PC-3 (cell line): ENCODE results near the gene FAM81A. TPM values are rescaled to one million over a fixed set of nuclear protein-coding genes. Genes with fewer than 3 reads are reported as not detected.

Source experiments
- ATAC-seq: fragments of 200-7000 bp; cut with Tn5 transposase; 2 replicates; pipeline ENCODE4 v1.9.1; 2020; ENCODE audit warnings: mild to moderate bottlenecking, moderate library complexity
- BruUV-seq: library from RNA; stranded (reverse); fragments of 400-500 nt; replicated peaks from 2 replicates; lab custom pipeline; 2021; lab: Mats Ljungman, UMichigan
- CTCF ChIA-PET: fragments of 300-600 bp; sonication (Branson Sonifier 250); formaldehyde crosslinking; loops from one replicate; lab custom pipeline; 2022; ENCODE audit warnings: antibody characterized with exemption; lab: Charles Lee
- POLR2A ChIA-PET: fragments of 300-600 bp; sonication (Branson Sonifier 250); formaldehyde crosslinking; loops from one replicate; lab custom pipeline; 2022; ENCODE audit warnings: antibody characterized with exemption; ENCODE audit not compliant: unreplicated experiment; lab: Charles Lee
- DNase-seq: peaks from one replicate; pipeline ENCODE4 v3.0.0-alpha.2; 2015
- H2AFZ ChIP-seq: fragments of 300-600 bp; sonication (generic); 2 replicates; pipeline ENCODE4 v1.6.0; 2016; ENCODE audit warnings: antibody characterized with exemption, low read length
- H3F3A ChIP-seq: fragments of 300-600 bp; sonication (generic); one replicate; pipeline ENCODE4 v1.6.0; 2017; ENCODE audit warnings: antibody characterized with exemption, low read length, control low read depth, mild to moderate bottlenecking; ENCODE audit not compliant: unreplicated experiment
- H3K27ac ChIP-seq: fragments of 300-600 bp; sonication (generic); 2 replicates; pipeline ENCODE4 v1.5.1; 2016; ENCODE audit warnings: mild to moderate bottlenecking, low read length
- H3K27me3 ChIP-seq: fragments of 300-600 bp; sonication (generic); 2 replicates; pipeline ENCODE4 v1.6.1; 2016; ENCODE audit warnings: low read length, mixed read lengths
- H3K36me3 ChIP-seq: fragments of 300-600 bp; sonication (generic); 2 replicates; pipeline ENCODE4 v1.6.1; 2016; ENCODE audit warnings: low read depth, mixed run types, low read length, mixed read lengths
- H3K4me1 ChIP-seq: fragments of 300-600 bp; sonication (generic); 2 replicates; pipeline ENCODE4 v1.5.1; 2016; ENCODE audit warnings: low read length; ENCODE audit not compliant: insufficient read depth
- H3K4me2 ChIP-seq: fragments of 300-600 bp; sonication (generic); 2 replicates; pipeline ENCODE4 v1.6.0; 2016; ENCODE audit warnings: low read length
- H3K4me3 ChIP-seq: fragments of 300-600 bp; sonication (generic); 2 replicates; pipeline ENCODE4 v1.5.1; 2016; ENCODE audit warnings: mild to moderate bottlenecking, low read length, mixed read lengths
- H3K79me2 ChIP-seq: fragments of 300-600 bp; sonication (generic); 2 replicates; pipeline ENCODE4 v1.6.1; 2017; ENCODE audit warnings: low read length, mixed read lengths
- H3K9ac ChIP-seq: fragments of 300-600 bp; sonication (generic); 2 replicates; pipeline ENCODE4 v1.6.0; 2016; ENCODE audit warnings: mild to moderate bottlenecking, low read length
- H3K9me2 ChIP-seq: fragments of 300-600 bp; sonication (generic); replicated peaks from 2 replicates; pipeline ENCODE4 v1.6.1; 2016; ENCODE audit warnings: mixed run types, low read length, mixed read lengths
- H3K9me3 ChIP-seq: fragments of 300-600 bp; sonication (generic); 2 replicates; pipeline ENCODE4 v1.6.1; 2016; ENCODE audit warnings: low read length, mixed read lengths
- H4K20me1 ChIP-seq: fragments of 300-600 bp; sonication (generic); 2 replicates; pipeline ENCODE4 v1.6.1; 2016; ENCODE audit warnings: low read length, mixed read lengths
- EZH2 ChIP-seq: fragments of 300-600 bp; sonication (generic); IDR thresholded peaks from one replicate; pipeline ENCODE4 v1.6.1; 2017; ENCODE audit warnings: antibody characterized with exemption, mild to moderate bottlenecking, low read length; ENCODE audit not compliant: unreplicated experiment
- EZH2phosphoT487 ChIP-seq: fragments of 300-600 bp; sonication (generic); IDR thresholded peaks from 2 replicates; pipeline ENCODE4 v1.6.1; 2018; ENCODE audit warnings: mild to moderate bottlenecking, antibody characterized with exemption, low read length, borderline replicate concordance
- intact Hi-C: fragments of 100-400 bp; cut with micrococcal nuclease; formaldehyde crosslinking; loops from 2 replicates; pipeline ENCODE4 v1.9.0; 2023
- total RNA-seq: library from RNA; depleted of rRNA; stranded (reverse); fragments of >200 nt; gene quantifications from 2 replicates; pipeline ENCODE4 v1.2.3, GENCODE V29; 2014
- TF ChIP-seq, protein P1 (sequence below): fragments of 300-600 bp; sonication (generic); conservative IDR thresholded peaks from 2 replicates; pipeline ENCODE4 v1.5.1; 2017; ENCODE audit warnings: antibody characterized with exemption, low read depth, mild to moderate bottlenecking, low read length

FAM81A gene
- total RNA-seq, 1 experiment from 2014 or later: 2.5 TPM

DNA sequence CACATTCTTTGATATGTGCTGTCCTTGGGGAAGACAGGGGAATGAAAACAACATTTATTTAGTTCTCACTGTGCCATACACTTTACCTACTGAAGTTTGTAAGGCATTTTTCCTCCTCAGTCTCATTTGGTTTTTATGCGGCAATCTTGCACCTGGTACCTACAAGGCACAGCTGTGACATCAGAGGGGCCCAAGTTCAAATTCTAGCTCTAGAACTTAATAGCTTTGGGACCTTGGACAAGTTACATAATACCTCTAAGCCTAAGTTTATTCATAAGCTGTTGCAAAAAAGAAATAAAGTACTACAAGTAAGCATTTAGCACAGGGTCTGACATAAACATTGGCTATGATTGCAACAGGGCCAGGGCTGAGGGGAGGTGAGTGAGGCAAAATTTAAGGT, 5.6 kb upstream of the FAM81A start:
- Histone ChIP-seq H3K4me1 (peaks cover 1% of the 10 kb centered on the region; the same call in 1 of the 2 replicates), H3K9ac (no peak overlapping the region), H3K79me2 (no peaks in the 10 kb centered on the region), H3K9me3 (no peaks in the 10 kb centered on the region), H3K27me3 (no peaks in the 10 kb centered on the region), H3F3A (no peaks in the 10 kb centered on the region), H2AFZ (no peak overlapping the region), H3K9me2 (no peaks in the 10 kb centered on the region), H3K4me2 (no peak overlapping the region), H3K27ac (no peak overlapping the region), H3K4me3 (no peak overlapping the region), H4K20me1 (no peaks in the 10 kb centered on the region), H3K36me3 (no peaks in the 10 kb centered on the region)
- TF ChIP-seq EZH2phosphoT487 (no peak), EZH2 (no peak)
- TF ChIP-seq, protein P1, sequence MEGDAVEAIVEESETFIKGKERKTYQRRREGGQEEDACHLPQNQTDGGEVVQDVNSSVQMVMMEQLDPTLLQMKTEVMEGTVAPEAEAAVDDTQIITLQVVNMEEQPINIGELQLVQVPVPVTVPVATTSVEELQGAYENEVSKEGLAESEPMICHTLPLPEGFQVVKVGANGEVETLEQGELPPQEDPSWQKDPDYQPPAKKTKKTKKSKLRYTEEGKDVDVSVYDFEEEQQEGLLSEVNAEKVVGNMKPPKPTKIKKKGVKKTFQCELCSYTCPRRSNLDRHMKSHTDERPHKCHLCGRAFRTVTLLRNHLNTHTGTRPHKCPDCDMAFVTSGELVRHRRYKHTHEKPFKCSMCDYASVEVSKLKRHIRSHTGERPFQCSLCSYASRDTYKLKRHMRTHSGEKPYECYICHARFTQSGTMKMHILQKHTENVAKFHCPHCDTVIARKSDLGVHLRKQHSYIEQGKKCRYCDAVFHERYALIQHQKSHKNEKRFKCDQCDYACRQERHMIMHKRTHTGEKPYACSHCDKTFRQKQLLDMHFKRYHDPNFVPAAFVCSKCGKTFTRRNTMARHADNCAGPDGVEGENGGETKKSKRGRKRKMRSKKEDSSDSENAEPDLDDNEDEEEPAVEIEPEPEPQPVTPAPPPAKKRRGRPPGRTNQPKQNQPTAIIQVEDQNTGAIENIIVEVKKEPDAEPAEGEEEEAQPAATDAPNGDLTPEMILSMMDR: no peak
- intact Hi-C loops: no loop called here
- ChIA-PET POLR2A (no interaction called here), CTCF (no interaction called here)
- ATAC-seq: no peak
- no TSS peak for BruUV-seq
- no peak for DNase-seq

DNA sequence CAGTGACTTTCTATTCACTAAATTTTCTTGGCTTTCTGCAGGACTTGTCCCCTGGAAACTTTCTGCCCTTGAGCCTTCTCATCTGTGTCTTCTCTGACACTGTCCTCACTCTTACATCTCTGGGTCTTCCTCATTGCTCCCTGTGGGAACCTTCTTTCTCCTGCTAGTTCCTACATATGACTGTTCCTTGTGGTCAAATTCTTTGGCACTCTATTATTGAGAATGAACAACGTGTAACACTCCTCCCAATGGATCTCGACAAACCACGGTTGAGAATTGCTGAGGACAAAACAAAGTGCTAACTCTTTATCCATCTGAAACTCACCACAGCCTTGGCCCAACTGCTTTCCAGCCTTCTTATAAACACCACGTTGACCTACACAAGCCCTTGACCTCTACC, 3.5 kb upstream of the FAM81A start:
- Histone ChIP-seq H3K4me3 (no peak overlapping the region), H3K4me1 (peaks cover 11% of the 10 kb centered on the region; the same call in 1 of the 2 replicates), H3K36me3 (no peaks in the 10 kb centered on the region), H3F3A (no peaks in the 10 kb centered on the region), H2AFZ (no peak overlapping the region), H3K9me3 (no peaks in the 10 kb centered on the region), H3K9ac (no peak overlapping the region), H3K27me3 (no peaks in the 10 kb centered on the region), H3K4me2 (no peak overlapping the region), H3K9me2 (no peaks in the 10 kb centered on the region), H3K79me2 (peaks cover 3% of the 10 kb centered on the region; the same call in 1 of the 2 replicates), H4K20me1 (no peaks in the 10 kb centered on the region), H3K27ac (no peak overlapping the region)
- no TSS peak for BruUV-seq
- intact Hi-C loops: no loop called here
- DNase-seq (no peak), ATAC-seq (no peak)
- ChIA-PET POLR2A (no interaction called here), CTCF (no interaction called here)
- TF ChIP-seq, protein P1: no peak
- TF ChIP-seq EZH2phosphoT487: no peak
- TF ChIP-seq EZH2: no peak

DNA sequence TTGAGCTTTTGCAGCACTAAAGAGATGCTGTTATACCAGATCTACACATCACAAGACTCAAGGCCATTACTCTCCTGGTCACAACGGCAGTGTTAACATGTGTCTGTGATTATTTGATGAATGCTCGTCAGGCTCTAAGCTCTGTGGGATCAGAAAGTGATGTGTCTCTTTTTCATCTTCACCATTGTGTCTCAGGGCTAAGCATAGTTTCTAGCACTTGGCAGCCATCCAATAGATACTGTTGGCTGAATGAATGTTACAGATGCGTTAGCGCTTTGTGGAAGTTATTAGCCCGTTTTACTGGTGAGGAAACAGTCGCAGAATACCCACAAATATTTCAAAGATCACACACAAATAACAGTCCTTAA, 1.2 kb upstream of the FAM81A start:
- Histone ChIP-seq H3K9ac (no peak overlapping the region), H2AFZ (no peak overlapping the region), H3K36me3 (no peaks in the 10 kb centered on the region), H3K4me3 (no peak overlapping the region), H3K27me3 (no peaks in the 10 kb centered on the region), H4K20me1 (no peaks in the 10 kb centered on the region), H3K79me2 (peaks cover 3% of the 10 kb centered on the region; the same call in 1 of the 2 replicates), H3F3A (no peaks in the 10 kb centered on the region), H3K9me3 (no peaks in the 10 kb centered on the region), H3K4me2 (no peak overlapping the region), H3K27ac (no peak overlapping the region), H3K9me2 (no peaks in the 10 kb centered on the region), H3K4me1 (peaks cover 11% of the 10 kb centered on the region; the same call in 1 of the 2 replicates)
- ATAC-seq (no peak), DNase-seq (no peak)
- ChIA-PET CTCF (no interaction called here), POLR2A (no interaction called here)
- no TSS peak for BruUV-seq
- intact Hi-C loops: no loop called here
- TF ChIP-seq, protein P1: no peak
- no peak for TF ChIP-seq EZH2
